GM21723 (cell line): ENCODE data around the gene ATP8A2.
"Not testable (repeated sequence)": the region's sequence is repeated elsewhere in the genome, so short reads cannot be mapped to it uniquely, and the experiment has no call there.

Source experiments
- ATAC-seq: cut with Tn5 transposase; IDR thresholded peaks from one replicate; pipeline ENCODE4 v1.9.1; 2021; ENCODE audit warnings: mild to moderate bottlenecking, moderate library complexity; ENCODE audit not compliant: unreplicated experiment

The ATP8A2 gene

DNA sequence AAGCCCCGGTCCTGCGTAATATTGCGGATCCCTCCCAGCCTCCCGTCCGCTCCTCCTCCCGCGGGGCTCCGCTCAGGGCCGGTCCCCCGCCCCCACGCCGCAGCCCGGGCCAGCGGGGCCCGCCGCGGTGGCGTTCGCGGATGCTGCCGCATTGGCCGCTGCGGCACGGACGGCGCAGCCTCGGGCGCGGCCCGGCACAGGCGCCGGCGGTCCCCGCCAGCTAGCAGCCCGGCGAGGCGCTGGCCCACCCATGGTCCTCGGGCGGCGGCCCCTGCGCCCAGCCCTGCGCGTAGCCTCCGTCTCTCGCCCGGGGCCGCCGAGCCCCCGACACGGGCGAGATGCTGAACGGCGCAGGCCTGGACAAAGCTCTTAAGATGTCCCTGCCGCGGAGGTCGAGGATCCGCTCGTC lies at the start of gene ATP8A2:
TSS of gene ATP8A2 (plus strand) at position 100 of the 409 bp plus-strand sequence. CDS start at position 339, 239 bp downstream.
- ATAC-seq = no peak

DNA sequence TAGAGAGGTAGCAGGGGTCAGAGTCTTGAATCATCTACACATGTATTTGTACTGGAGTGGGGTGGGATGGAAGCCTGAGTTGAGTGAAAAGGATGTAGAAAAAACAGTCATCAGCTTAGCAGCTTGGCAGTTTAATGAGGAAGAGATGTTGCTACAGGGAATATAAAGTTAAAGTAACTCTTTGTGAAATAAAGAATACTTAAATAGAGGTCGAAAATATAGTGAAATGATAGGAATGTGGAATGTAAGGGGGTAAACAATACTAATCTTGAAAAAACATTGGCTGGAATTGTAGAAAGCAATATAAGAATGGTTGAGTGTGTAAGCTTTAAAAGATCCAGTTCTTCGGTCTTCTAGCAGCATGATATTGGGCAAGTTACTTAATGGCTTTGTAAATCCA lies 47.7 kb upstream of the ATP8A2 start:
- no peak for ATAC-seq

DNA sequence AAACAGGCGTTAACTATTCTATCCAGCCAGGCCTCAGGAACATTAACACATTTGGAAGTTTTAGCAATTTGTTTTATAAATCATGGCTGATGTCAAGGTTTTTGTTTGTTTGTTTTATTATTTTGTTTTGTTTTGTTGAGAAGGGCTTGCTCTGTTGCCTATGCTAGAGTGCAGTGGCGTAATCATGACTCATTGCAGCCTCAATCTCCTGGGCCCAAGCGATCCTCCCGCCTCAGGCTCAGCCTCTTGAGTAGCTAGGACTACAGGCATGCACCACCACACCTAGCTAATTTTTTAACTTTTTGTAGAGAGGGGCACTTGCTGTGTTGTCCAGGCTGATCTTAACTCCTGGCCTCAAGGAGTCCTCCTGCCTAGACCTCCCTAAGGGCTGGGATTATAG lies 42.1 kb upstream of the ATP8A2 start:
- no peak for ATAC-seq

DNA sequence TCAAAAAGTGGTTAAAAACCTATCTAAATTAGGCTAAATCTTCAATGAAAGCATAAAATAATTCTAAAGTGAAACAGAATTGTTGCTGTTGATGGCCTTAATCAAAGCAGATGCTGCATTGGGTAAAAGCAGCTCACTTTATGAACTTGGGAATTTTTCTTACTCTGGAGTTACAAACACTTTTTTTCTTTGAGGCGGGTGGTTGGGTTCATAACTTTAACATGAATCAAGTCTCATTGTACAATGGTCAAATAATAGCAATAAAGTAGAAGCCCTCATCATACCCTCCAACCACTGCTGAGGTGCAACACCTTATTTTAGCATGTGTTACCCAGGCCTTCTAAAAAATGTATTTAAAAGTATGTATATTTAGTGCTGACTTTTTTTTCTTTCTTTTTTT lies 41.2 kb upstream of the ATP8A2 start:
- ATAC-seq = no peak

DNA sequence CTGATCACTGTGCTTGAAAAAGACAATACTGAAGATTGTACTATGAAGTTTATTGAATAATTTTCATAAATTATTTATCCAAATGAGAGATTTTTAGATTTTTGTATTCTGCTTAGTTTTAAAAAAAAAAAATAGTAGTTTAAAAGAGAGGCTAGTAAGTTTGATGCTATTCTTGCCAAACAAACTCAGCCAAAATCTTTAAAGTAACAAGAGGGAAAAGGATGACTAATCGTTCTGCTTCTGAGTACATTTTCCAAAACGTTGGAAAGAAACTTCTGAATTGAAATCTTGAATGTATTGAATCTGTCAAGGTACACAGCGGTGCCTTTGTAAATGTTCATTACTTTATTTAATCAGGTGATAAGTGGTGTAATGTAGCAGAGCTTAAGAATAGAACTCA lies 35.9 kb upstream of the ATP8A2 start:
- no peak for ATAC-seq

DNA sequence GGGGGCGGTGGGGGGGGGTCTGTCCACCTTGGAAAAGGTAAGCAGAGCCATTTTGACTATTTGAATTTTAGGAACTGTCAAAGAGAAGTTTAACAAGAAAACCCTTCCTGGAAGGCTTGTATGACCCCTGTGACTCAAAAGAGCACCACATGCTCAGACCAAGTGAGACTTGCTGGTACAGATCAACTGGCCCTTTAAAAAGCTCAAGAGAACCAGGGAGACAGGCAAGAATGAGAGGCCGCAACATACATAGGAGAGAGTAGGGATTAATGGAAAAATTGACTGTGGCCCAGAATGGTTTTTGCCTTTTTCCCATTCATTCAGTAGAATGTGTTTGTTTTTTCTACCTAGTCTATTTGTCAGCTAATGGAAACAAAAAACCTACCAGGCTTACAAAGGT lies 26.2 kb upstream of the ATP8A2 start:
- ATAC-seq = no peak

DNA sequence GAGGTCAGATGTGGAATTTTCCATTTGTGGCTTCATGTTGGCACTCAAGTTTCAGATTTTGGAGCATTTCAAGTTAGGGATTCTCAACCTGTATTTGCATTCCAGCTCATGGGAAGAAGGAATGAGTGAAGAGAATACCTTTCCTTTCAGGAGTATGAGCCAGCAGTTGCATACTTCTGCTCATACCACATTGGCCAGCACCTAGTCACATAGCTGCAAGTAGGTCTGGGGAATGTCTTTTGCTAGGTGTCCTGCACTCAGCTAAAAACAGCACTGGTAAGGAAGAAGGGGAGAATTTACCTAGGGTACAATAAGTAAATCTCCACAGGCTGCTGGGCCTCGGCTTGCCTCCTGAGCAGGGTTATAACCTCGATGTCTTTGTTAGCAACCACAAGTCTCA lies 24.6 kb upstream of the ATP8A2 start:
- no peak for ATAC-seq

DNA sequence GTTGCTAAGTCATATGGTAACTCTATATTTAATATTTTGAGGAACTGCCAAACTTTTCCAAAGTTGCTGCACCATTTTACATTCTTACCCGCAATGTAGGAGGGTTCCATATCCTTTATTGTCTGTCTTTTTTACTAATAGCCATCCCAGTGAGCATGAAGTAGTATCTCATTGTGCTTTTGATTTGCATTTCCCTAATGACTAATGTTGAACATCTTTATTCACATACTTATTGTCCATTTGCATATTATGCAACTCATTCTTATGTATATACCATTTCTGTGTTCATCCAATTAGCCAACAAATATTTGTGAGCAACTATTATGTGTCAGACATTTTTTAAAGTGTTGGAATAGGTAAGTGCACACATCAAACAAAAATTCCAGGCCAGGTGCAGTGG lies 20.4 kb upstream of the ATP8A2 start:
- no peak for ATAC-seq

DNA sequence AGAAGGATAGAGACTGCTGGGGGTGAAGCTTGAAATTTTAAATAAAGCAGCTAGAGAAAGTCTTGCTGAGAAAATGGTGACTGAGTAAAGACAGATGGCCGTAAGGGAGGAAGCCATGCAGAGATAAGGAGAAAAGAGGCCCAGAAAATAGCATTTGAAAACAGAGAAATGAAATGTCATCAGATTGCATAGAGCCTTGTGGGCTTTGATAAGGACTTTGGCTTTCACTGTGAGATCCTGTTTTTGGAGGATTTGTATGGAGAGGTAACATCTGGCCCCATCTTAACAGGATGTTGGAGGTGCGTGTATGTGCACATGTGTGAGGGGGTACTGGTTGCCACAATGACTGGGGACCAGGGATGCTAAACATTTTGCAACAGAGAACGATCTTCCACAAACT lies 19.5 kb upstream of the ATP8A2 start:
- ATAC-seq = no peak

DNA sequence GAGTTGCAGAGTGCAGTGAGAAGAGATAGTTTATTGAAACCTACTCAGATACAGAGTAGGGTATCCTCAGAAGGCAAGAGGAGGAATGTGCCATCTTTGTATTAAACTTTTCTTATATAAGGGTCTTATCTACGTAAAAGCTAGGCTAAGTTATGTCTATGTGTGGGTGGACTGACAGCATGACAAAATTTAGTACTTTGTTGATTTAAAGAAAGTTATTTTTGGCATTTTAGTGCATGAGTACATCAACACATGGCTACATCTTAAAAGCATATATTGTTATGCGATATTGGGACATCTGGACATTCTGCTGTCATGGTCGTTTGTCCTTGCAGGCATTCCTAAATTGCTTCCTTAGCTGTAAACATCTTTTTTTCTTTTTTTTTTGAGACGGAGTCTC lies 19.0 kb upstream of the ATP8A2 start:
- ATAC-seq = no peak

DNA sequence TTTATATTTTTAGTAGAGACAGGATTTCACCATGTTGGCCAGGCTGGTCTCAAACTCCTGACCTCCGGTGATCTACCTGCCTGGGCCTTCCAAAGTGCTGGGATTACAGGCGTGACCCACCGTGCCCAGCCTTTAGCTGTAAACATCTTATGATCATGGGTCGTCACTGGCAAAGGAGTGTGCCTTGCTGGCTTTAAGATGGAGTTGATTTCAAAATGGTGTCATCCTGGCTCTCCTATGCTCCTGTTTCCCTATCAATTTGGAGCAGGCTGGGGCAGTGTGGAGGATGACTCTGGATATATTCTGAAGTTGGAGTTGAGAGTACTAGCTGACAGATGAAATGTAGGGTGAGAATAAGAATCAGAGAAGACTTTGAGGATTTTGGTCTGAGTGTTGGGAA lies 18.4 kb upstream of the ATP8A2 start:
- ATAC-seq = no peak

DNA sequence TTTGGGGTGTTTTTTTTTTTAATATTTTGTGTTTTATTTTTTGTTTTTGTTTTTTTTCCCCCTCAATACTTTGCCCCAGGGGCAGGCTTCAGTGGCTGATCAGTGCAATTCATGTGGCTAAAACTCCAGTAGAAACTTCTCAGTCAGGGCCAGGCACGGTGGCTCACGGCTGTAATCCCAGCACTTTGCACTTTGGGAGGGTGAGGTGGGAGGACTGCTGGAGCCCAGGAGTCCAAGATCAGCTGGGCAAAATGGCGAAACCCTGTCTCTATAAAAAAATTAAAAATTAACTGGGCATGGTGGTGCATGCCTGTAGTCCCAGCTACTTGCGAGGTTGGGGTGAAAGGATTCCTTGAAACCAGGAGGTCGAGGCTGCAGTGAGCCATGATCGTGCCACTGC lies 17.4 kb upstream of the ATP8A2 start:
- no peak for ATAC-seq

DNA sequence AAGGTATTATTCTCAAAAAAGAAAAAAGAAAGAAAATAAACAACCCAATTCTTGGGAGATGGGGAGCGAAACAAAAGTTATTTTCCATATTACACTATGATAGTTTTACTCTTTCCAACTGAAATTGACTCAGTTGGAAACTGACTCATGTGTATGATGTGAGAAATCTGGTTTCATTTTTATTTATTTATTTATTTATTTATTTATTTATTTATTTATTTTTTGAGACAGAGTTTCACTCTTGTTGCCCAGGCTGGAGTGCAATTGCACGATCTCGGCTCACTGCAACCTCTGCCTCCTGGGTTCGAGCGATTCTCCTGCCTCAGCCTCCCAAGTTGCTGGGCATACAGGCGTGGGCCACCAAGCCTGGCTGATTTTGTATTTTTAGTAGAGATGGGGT lies 11.3 kb upstream of the ATP8A2 start:
- not testable (repeated sequence) for ATAC-seq

DNA sequence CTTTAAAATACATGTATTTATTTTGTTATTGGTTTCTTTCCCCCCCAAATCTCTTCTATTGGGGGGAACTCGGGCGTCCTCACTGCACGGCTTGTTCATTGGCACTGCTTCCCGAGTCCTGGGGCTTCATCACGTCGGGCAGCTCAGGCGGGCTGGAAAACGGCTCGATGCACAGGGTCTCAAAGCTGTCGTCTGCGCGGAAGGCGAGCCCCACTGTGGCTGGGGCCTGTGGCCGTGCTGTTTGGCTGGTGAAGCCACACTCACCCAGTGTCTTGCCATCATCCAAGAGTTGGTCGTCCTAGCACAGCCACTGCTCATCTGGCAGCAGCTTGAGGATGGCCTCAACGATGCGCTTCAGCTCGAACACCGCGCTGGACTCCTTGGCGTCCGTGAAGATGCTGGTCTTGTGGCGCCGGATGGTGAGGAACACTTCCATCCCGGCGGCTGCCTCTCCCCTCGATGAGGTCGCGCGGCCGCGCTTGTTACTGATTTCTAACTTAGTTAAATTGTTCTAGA lies 6.0 kb upstream of the ATP8A2 start:
- no peak for ATAC-seq

DNA sequence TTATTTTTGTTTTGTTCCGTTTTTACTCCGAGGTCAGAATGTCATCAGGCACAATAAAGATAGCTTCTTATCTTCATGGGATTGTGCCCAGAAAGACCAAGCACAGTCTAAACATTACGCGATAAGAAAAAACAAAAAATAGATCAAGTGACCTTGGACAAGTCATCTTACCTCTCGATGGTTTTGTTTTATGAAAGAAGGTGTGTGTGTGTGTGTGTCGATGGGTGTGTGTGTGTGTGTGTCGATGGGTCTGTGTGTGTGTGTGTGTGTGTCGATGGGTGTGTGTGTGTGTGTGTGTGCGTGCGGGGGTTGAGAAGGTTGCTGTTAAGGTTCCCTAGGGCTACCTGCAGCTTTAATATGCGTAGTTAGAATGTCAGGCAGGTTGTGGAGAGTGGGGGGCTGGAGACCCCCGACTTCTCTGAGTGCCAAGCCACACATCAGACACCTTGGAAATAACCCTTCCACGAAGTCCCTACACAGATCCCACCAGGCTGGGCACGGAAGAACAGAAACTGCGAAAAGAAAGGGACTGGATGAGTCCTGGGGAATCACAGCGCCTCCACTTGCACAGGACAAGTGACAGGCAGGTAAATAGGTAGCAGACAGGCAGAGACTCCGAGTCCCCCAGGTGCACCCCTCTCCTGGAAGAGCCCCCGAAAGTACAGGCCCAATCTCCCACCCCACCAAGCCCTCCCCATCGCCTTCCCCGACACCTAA lies 458 bp upstream of the ATP8A2 start:
- ATAC-seq = no peak

DNA sequence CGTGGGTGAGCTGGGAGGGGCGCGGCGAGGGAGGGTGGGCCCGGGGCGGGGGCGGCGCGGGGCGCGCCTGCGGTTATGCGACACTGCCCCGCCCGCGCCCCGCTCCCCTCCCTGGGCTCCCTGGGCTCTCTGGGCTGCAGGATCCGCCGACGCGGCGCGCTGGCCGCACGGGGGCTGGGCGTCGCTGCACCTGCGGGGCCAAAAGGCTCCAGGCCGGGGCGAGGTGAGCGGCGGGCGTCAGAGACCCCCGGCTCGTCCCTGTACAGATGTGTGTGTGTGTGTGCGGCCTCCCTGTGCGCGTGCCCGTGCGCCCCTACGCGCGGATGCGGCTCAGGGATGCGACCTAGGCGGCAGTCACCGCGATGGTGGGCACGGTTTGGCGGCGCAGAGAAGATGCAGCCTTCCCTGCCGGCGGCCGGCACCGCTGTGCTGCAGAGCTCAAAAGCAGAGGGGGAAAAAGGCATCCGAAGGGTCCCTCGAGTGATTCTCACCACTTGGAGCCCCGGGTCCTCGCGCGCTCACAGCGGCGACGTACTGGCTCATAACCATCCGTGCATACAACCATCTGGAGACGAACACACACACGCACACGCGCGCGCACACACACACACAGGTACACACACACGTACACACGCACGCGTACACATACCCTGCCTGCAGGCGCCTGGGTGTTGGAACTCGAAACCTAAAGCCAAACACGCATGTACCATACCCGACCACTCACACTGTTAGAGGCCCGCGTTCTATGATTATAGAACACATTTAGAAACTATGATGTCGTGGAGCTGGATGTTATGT lies 709 bp downstream of the ATP8A2 start:
- ATAC-seq = no peak

DNA sequence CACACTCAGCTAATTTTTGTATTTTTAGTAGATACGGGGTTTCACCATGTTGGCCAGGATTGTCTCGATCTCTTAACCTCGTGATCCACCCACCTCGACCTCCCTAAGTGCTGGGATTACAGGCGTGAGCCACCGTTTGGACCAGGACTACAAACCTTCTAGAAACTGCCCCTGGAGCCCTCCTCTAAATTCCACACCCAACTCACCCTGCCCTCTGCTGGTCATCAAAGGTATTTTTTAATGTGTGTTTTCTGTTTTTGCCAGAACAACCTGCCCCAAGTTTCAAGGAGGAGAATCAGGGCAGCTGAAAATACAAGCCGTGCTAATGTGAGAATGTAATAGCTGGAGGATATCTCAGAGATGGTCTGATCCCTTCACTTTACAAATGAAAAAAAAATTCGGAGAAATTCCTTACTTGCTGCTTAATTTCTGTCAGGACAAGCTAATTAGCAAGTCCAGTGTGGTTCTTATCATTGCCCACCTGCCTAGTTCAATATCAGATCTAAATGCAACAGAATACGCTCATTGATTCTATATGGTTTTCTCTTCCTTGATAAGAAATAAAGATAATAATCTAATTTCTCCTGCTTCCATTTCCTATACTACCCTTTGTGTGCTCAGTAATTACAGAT lies 4.1 kb downstream of the ATP8A2 start:
- no peak for ATAC-seq

DNA sequence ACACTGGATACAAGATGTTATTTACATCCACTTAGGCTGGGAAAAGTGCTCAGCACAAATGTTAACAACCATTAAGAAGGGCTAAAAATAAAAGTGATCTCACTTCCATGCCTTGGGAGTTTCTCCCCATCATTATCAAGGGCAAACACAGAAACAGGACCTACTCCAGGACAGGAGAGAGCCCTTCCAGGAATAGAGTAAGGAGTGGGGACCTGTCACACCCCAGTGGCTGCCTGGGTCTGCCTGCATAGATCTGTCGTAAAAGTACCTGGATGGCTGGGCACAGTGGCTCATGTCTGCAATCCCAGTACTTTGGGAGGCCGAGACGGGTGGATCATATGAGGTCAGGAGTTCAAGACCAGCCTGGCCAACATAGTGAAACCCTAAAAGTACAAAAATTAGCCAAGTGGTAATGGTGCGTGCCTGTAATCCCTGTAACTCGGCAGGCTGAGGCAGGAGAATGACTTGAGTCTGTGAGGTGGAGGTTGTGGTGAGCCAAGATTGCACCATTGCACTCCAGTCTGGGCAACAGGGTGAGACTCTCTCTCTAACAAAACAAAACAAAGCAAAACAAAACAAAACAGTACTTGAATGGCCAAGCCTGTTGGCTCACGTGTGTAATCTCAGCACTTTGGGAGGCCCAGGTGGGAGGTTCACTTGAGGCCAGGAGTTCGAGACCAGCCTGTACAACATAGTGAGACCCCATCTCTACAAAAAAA lies 5.6 kb downstream of the ATP8A2 start:
- ATAC-seq = no peak

DNA sequence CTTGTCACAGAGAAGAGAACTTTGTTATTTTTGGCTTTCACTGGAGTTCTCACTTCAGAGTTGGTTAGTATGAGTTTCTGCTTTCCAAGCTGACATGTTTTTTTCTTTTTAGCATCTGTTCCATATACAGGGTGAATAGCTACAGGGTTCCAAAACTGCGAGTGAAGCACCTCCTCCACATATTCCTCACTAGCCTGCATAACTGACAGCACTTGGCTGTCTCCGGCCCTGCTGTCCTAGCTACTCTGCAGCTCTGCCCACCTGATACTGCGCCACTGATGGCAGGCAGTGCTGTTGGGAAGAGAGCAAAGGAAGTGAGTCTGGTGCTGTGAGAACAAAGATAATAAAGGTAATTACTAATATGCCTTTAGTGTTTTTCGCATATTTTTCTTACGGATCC lies 6.8 kb downstream of the ATP8A2 start:
- ATAC-seq = no peak

DNA sequence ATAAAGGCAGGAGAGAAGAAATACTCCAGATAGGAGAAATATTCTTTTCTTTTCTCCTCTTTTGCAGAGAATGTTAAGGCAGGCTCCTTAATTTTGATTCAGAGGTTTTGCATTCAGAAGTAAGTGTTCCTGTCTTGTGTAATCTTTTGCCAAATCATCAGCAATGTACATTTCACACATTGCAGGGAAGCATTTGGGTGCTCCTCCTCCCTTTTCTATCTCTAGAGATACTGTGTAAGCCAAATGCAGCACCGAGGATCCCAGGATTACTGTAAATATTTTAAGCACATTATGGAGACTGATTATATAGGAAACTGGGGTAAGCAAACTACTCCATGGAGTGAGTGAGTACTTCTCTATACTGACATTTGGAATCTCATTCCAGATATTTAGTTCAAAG lies 7.2 kb downstream of the ATP8A2 start:
- ATAC-seq = no peak

DNA sequence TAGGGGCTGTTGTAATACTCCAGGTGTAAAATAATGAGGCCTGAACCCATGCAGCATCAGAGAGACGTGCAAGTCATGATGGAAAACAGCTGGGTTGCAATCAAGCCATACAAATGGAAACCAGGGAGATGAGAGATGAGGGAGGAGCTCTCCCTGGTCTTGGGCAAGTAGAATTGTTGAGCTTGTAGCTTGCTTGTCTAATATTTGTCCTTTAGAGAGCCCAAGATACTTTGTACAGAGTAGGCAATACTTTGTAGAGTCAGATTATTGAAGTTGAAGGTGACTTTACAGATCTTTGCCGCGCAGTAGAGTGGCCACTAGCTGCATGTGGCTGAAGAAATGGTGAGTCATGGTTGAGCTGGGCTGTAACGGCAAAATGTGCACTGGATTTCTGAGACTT lies 8.3 kb downstream of the ATP8A2 start:
- no peak for ATAC-seq
